DOHH2 (cell line): ENCODE data around the gene IL1A.

Experiments
- EZH2phosphoT487 ChIP-seq: fragments of 200-600 bp; sonication (generic); IDR thresholded peaks from 2 replicates; pipeline ENCODE4 v1.6.1; 2017; ENCODE audit warnings: borderline replicate concordance, mild to moderate bottlenecking, antibody characterized with exemption, low read length, moderate library complexity, mixed read lengths
- TF ChIP-seq, protein P1 (sequence below): fragments of 200-600 bp; sonication (generic); IDR thresholded peaks from one replicate; pipeline ENCODE4 v1.5.1; 2014; ENCODE audit warnings: antibody characterized with exemption, mild to moderate bottlenecking, low read depth, low read length; ENCODE audit not compliant: poor library complexity, severe bottlenecking

GRCh38 chr2:112820343-112820742 lies 36.0 kb upstream of the IL1A start:
- TF ChIP-seq, protein P1, sequence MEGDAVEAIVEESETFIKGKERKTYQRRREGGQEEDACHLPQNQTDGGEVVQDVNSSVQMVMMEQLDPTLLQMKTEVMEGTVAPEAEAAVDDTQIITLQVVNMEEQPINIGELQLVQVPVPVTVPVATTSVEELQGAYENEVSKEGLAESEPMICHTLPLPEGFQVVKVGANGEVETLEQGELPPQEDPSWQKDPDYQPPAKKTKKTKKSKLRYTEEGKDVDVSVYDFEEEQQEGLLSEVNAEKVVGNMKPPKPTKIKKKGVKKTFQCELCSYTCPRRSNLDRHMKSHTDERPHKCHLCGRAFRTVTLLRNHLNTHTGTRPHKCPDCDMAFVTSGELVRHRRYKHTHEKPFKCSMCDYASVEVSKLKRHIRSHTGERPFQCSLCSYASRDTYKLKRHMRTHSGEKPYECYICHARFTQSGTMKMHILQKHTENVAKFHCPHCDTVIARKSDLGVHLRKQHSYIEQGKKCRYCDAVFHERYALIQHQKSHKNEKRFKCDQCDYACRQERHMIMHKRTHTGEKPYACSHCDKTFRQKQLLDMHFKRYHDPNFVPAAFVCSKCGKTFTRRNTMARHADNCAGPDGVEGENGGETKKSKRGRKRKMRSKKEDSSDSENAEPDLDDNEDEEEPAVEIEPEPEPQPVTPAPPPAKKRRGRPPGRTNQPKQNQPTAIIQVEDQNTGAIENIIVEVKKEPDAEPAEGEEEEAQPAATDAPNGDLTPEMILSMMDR: no peak
- no peak for TF ChIP-seq EZH2phosphoT487
